GM23248 (cell line): ENCODE results near the gene HSD3B2. TPM values are rescaled to one million over a fixed set of nuclear protein-coding genes. Genes with fewer than 3 reads are reported as not detected.

Source experiments
- DNase-seq: peaks from one replicate; pipeline ENCODE4 v3.0.0-alpha.2; 2015
- H2AFZ ChIP-seq: fragments of 200-600 bp; sonication (generic); 2 replicates; pipeline ENCODE4 v1.6.1; 2016; ENCODE audit warnings: antibody characterized with exemption
- H3F3A ChIP-seq: fragments of 200-600 bp; sonication (generic); 2 replicates; pipeline ENCODE4 v1.6.1; 2016; ENCODE audit warnings: mild to moderate bottlenecking, antibody characterized with exemption, mixed run types; ENCODE audit not compliant: insufficient read depth
- H3K27ac ChIP-seq: fragments of 200-600 bp; sonication (generic); 2 replicates; pipeline ENCODE4 v1.5.1; 2016; ENCODE audit warnings: mild to moderate bottlenecking
- H3K27me3 ChIP-seq: fragments of 200-600 bp; sonication (generic); replicated peaks from 2 replicates; pipeline ENCODE4 v1.6.1; 2016; ENCODE audit warnings: mild to moderate bottlenecking; ENCODE audit not compliant: insufficient read depth
- H3K36me3 ChIP-seq: fragments of 200-600 bp; sonication (generic); 2 replicates; pipeline ENCODE4 v1.6.1; 2016; ENCODE audit warnings: low read depth, mild to moderate bottlenecking
- H3K4me1 ChIP-seq: fragments of 200-600 bp; sonication (generic); 2 replicates; pipeline ENCODE4 v1.6.1; 2016; ENCODE audit warnings: mild to moderate bottlenecking; ENCODE audit not compliant: insufficient read depth
- H3K4me2 ChIP-seq: fragments of 200-600 bp; sonication (generic); one replicate; pipeline ENCODE4 v1.6.1; 2016; ENCODE audit warnings: mild to moderate bottlenecking; ENCODE audit not compliant: unreplicated experiment
- H3K4me3 ChIP-seq: fragments of 200-600 bp; sonication (generic); 2 replicates; pipeline ENCODE4 v1.5.1; 2016; ENCODE audit warnings: mild to moderate bottlenecking
- H3K79me2 ChIP-seq: fragments of 200-600 bp; sonication (generic); 2 replicates; pipeline ENCODE4 v1.6.1; 2016; ENCODE audit warnings: mild to moderate bottlenecking; ENCODE audit not compliant: insufficient read depth
- H3K9ac ChIP-seq: fragments of 200-600 bp; sonication (generic); 2 replicates; pipeline ENCODE4 v1.6.1; 2016; ENCODE audit warnings: mild to moderate bottlenecking
- H3K9me2 ChIP-seq: fragments of 200-600 bp; sonication (generic); 2 replicates; pipeline ENCODE4 v1.6.1; 2016; ENCODE audit warnings: mixed run types, mild to moderate bottlenecking, moderate library complexity; ENCODE audit not compliant: insufficient read depth
- H3K9me3 ChIP-seq: fragments of 200-600 bp; sonication (generic); one replicate; pipeline ENCODE4 v1.6.1; 2017; ENCODE audit warnings: low read depth
- H4K20me1 ChIP-seq: fragments of 200-600 bp; sonication (generic); 2 replicates; pipeline ENCODE4 v1.6.0; 2016; ENCODE audit not compliant: insufficient read depth
- EZH2 ChIP-seq: fragments of 200-600 bp; sonication (generic); IDR thresholded peaks from 2 replicates; pipeline ENCODE4 v1.6.1; 2018; ENCODE audit warnings: antibody characterized with exemption, mild to moderate bottlenecking; ENCODE audit not compliant: insufficient read depth, poor library complexity, severe bottlenecking
- EZH2phosphoT487 ChIP-seq: fragments of 200-600 bp; sonication (generic); IDR thresholded peaks from 2 replicates; pipeline ENCODE4 v1.6.1; 2018; ENCODE audit warnings: antibody characterized with exemption, moderate library complexity, mild to moderate bottlenecking, low read depth; ENCODE audit not compliant: insufficient read depth
- WGBS, 2 experiments: methylation state at CpG; one replicate each; pipeline ENCODE4 v1.1.6; 2015 to 2017; ENCODE audit warnings: low lambda C conversion rate in 2 of 2, low coverage in 1 of 2; ENCODE audit errors: missing lambda C conversion rate in 2 of 2; 5-methylcytosine and 5-hydroxymethylcytosine counted together
- in situ Hi-C: fragments of 300-500 bp; cut with MboI; formaldehyde crosslinking; loops from 2 replicates; pipeline ENCODE4 v1.15.0; 2020
- polyA plus RNA-seq: library from polyadenylated mRNA; unstranded; fragments of >200 nt; fragmentation: Nextera tagmentation; extraction: Ambion mirVana; gene quantifications from 2 replicates; pipeline ENCODE4 v1.2.1, GENCODE V29; 2016
- total RNA-seq: library from RNA; depleted of rRNA; stranded (reverse); fragments of >200 nt; shearing (Covaris generic); gene quantifications from 2 replicates; pipeline ENCODE4 v1.2.3, GENCODE V29; 2014; rRNA removed

HSD3B2 gene
- not detected in 2 replicates for total RNA-seq
- not detected in 2 replicates for polyA plus RNA-seq

DNA sequence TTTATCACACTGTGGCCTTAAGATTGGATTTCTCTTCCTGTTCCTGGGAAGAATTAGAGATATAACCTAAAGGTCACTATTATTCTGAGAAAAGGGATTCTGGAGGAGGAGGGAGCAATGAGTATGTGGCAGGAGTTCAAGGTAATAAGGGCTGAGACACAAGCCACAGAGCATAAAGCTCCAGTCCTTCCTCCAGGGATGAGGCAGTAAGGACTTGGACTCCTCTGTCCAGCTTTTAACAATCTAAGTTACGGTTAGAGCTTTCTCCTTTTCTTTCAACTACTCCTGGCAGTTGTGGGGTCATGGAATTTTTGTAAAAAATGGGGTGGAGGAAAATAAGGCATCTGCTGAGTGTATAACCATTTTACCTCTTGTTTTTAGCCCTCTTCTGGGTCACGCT is at the start of gene HSD3B2:
HSD3B2 (plus strand) TSS at position 201 of the 400 bp plus-strand sequence. CDS start 270 bp downstream, outside the sequence.
- in situ Hi-C loops: no loop called here
- Histone ChIP-seq H3K4me1 (no peaks in the 10 kb centered on the region), H3K79me2 (no peaks in the 10 kb centered on the region), H3K27ac (no peak within 1 kb of the TSS), H2AFZ (no peak within 1 kb of the TSS), H4K20me1 (no peaks in the 10 kb centered on the region), H3K9me2 (no peaks in the 10 kb centered on the region), H3K27me3 (peaks cover 26% of the 10 kb centered on the region), H3K9me3 (no peaks in the 10 kb centered on the region), H3K4me3 (no peak within 1 kb of the TSS), H3K36me3 (no peaks in the 10 kb centered on the region), H3K4me2 (no peak within 1 kb of the TSS), H3K9ac (no peak within 1 kb of the TSS), H3F3A (no peaks in the 10 kb centered on the region)
- no peak for DNase-seq
- whole genome bisulfite sequencing, 2 experiments: 52 to 57% methylated on average over 2 of the region's 2 CpGs
- TF ChIP-seq EZH2 (no peak), EZH2phosphoT487 (no peak)

- Histone ChIP-seq H3K9ac (no peak overlapping the region), H3K36me3 (no peaks in the 10 kb centered on the region), H3F3A (no peaks in the 10 kb centered on the region), H3K9me3 (no peaks in the 10 kb centered on the region), H2AFZ (no peak overlapping the region), H3K79me2 (no peaks in the 10 kb centered on the region), H4K20me1 (no peaks in the 10 kb centered on the region), H3K27me3 (peaks cover 9% of the 10 kb centered on the region; the same call in 1 of the 2 replicates), H3K4me3 (no peak overlapping the region), H3K4me2 (no peak overlapping the region), H3K4me1 (peaks cover 8% of the 10 kb centered on the region), H3K27ac (no peak overlapping the region), H3K9me2 (no peaks in the 10 kb centered on the region)
- no peak for DNase-seq
- 93 to 94% methylated on average over 3 of the region's 3 CpGs for WGBS, 2 experiments
- TF ChIP-seq EZH2phosphoT487 (no peak), EZH2 (no peak)
- in situ Hi-C loops: loop anchor here (10.0 kb wide), 1 partner anchor 82 kb away; no protein-coding TSS in a partner anchor
These were observed 48.5 kb upstream of the HSD3B2 start for GRCh38 chr1:119366424-119366823.

- Histone ChIP-seq H2AFZ (no peak overlapping the region), H3K27ac (no peak overlapping the region), H3K9me3 (no peaks in the 10 kb centered on the region), H3K27me3 (peaks cover 9% of the 10 kb centered on the region; the same call in 1 of the 2 replicates), H3K79me2 (no peaks in the 10 kb centered on the region), H3K4me2 (no peak overlapping the region), H3F3A (no peaks in the 10 kb centered on the region), H4K20me1 (no peaks in the 10 kb centered on the region), H3K4me3 (no peak overlapping the region), H3K9me2 (no peaks in the 10 kb centered on the region), H3K36me3 (no peaks in the 10 kb centered on the region), H3K9ac (no peak overlapping the region), H3K4me1 (peaks cover 8% of the 10 kb centered on the region)
- DNase-seq: peak; percentile 80
- 36 to 42% methylated on average over 13 of the region's 13 CpGs for WGBS, 2 experiments
- TF ChIP-seq EZH2: no peak
- TF ChIP-seq EZH2phosphoT487: no peak
- in situ Hi-C loops: loop anchor here (10.0 kb wide), 1 partner anchor 83 kb away; no protein-coding TSS in a partner anchor
These were observed 47.4 kb upstream of the HSD3B2 start for GRCh38 chr1:119367432-119368124.

DNA sequence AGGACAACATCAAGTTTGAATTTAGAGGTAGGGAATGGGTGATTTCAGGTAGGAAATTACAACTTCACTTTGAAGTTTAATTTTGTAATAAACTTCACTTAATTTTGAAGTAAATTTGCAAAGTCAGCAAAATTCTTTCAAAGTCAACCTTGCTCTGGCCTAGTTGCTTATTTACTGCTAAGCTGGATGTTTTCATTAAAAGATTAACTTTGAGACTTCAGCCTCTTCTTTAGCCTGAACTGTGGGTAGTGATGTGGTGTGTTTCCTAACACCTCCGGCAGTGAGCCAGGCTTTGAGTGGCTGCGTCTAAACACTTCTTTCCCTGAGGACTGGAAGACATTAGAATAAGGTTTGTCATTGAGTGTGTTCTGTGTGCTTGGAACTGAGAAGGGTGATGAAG is 46.4 kb upstream of the HSD3B2 start, which contains the start of gene HAO2:
HAO2 (plus strand) TSS at position 232 of the 400 bp plus-strand sequence. CDS start 12,301 bp downstream, outside the sequence.
- H3K9me3 ChIP-seq: no peaks in the 10 kb centered on the region
- H3K9me2 ChIP-seq: no peaks in the 10 kb centered on the region
- peaks cover 14% of the 10 kb centered on the region; the same call in 1 of the 2 replicates for H3K27me3 ChIP-seq
- 96 to 99% methylated on average over 2 of the region's 2 CpGs for WGBS, 2 experiments
- TF ChIP-seq EZH2 (no peak), EZH2phosphoT487 (no peak)
- peaks cover 8% of the 10 kb centered on the region for H3K4me1 ChIP-seq
- no peak within 1 kb of the TSS for H3K4me3 ChIP-seq
- in situ Hi-C loops: loop anchor here (10.0 kb wide), 1 partner anchor 84 kb away; no protein-coding TSS in a partner anchor
- no peak within 1 kb of the TSS for H3K27ac ChIP-seq
- no peaks in the 10 kb centered on the region for H3K79me2 ChIP-seq
- H3K4me2 ChIP-seq: no peak within 1 kb of the TSS
- DNase-seq: no peak
- H3K9ac ChIP-seq: no peak within 1 kb of the TSS
- H3K36me3 ChIP-seq: no peaks in the 10 kb centered on the region
- H4K20me1 ChIP-seq: no peaks in the 10 kb centered on the region
- H2AFZ ChIP-seq: no peak within 1 kb of the TSS
- H3F3A ChIP-seq: no peaks in the 10 kb centered on the region
